Fibroblast of lung (primary cell): ENCODE measurements around the gene UMAD1. TPM values are rescaled to one million over a fixed set of nuclear protein-coding genes. Genes with fewer than 3 reads are reported as not detected.

ENCODE experiments used
- DNase-seq, 2 donors: peaks; one replicate each; pipeline versions ENCODE4 v3.0.0 to v3.0.0-alpha.2; 2010; ENCODE audit warnings: low read depth in 2 of 2
- H2AFZ ChIP-seq: 2 replicates; pipeline ENCODE4 v1.5.1; 2012; ENCODE audit warnings: low read length, control low read depth, inconsistent platforms
- H3K27ac ChIP-seq: 2 replicates; pipeline ENCODE4 v1.5.1; 2011; ENCODE audit warnings: low read length, control low read depth; ENCODE audit not compliant: insufficient read depth
- H3K27me3 ChIP-seq: 2 replicates; pipeline ENCODE4 v1.5.1; 2011; ENCODE audit warnings: mild to moderate bottlenecking, low read length; ENCODE audit not compliant: control insufficient read depth, insufficient read depth
- H3K36me3 ChIP-seq: 2 replicates; pipeline ENCODE4 v1.5.1; 2011; ENCODE audit warnings: low read length; ENCODE audit not compliant: control insufficient read depth, insufficient read depth
- H3K4me1 ChIP-seq: 2 replicates; pipeline ENCODE4 v1.5.1; 2011; ENCODE audit warnings: low read length; ENCODE audit not compliant: control insufficient read depth, insufficient read depth; ENCODE audit errors: extremely low read depth
- H3K4me2 ChIP-seq: 2 replicates; pipeline ENCODE4 v1.5.1; 2011; ENCODE audit warnings: low read length, control low read depth; ENCODE audit not compliant: insufficient read depth; ENCODE audit errors: extremely low read depth
- H3K4me3 ChIP-seq, 4 experiments: fragments of 200-600 bp in 1 of 4; sonication (generic) in 1 of 4; replicated peaks in 1 of 4; 2 replicates each; pipeline ENCODE4 v1.5.1; 2011 to 2016; ENCODE audit warnings: low read length in 4 of 4, low read depth in 3 of 4, mild to moderate bottlenecking in 3 of 4, control low read depth in 2 of 4, inconsistent platforms in 1 of 4, mixed read lengths in 1 of 4; ENCODE audit not compliant: insufficient read depth in 1 of 4; ENCODE audit errors: control extremely low read depth in 1 of 4
- H3K79me2 ChIP-seq: 2 replicates; pipeline ENCODE4 v1.5.1; 2012; ENCODE audit warnings: mild to moderate bottlenecking, low read length, inconsistent platforms; ENCODE audit not compliant: control insufficient read depth, insufficient read depth
- H3K9ac ChIP-seq: 2 replicates; pipeline ENCODE4 v1.5.1; 2011; ENCODE audit warnings: mild to moderate bottlenecking, low read length, control low read depth; ENCODE audit not compliant: insufficient read depth
- H3K9me3 ChIP-seq: 2 replicates; pipeline ENCODE4 v1.5.1; 2012; ENCODE audit warnings: low read depth, low read length; ENCODE audit not compliant: control insufficient read depth, insufficient read depth
- H4K20me1 ChIP-seq: 2 replicates; pipeline ENCODE4 v1.5.1; 2011; ENCODE audit warnings: low read length; ENCODE audit not compliant: control insufficient read depth, insufficient read depth; ENCODE audit errors: extremely low read depth
- EZH2 ChIP-seq: IDR thresholded peaks from 2 replicates; pipeline ENCODE4 v1.5.1; 2012; ENCODE audit warnings: low read length, control low read depth, mild to moderate bottlenecking; ENCODE audit errors: missing control alignments
- polyA plus RNA-seq, 2 donors: library from polyadenylated mRNA; depleted of rRNA in 1 of 2; stranded (reverse) in 1 of 2; unstranded in 1 of 2; fragments of >200 nt; gene quantifications; 2 replicates each; pipeline ENCODE4 v1.2.1, GENCODE V29; 2011 to 2012; ENCODE audit warnings: missing spikeins in 1 of 2
- total RNA-seq: library from RNA; depleted of rRNA; stranded (reverse); fragments of >200 nt; gene quantifications from 2 replicates; pipeline ENCODE4 v1.2.1, GENCODE V29; 2014
- TF ChIP-seq, protein P1 (sequence below), 2 donors: IDR thresholded peaks in 1 of 2; conservative IDR thresholded peaks in 1 of 2; 1 replicate in 1 of 2; 2 replicates in 1 of 2; pipeline ENCODE4 v1.5.1; 2011 to 2012; ENCODE audit warnings: low read length in 2 of 2, control low read depth in 1 of 2, inconsistent platforms in 1 of 2, low read depth in 1 of 2, mild to moderate bottlenecking in 1 of 2

UMAD1 gene
- total and polyA plus RNA-seq, 2 donors (not counting 1 experiment from before 2014, with no cell fraction given), result 12.4 to 19.8 TPM

DNA sequence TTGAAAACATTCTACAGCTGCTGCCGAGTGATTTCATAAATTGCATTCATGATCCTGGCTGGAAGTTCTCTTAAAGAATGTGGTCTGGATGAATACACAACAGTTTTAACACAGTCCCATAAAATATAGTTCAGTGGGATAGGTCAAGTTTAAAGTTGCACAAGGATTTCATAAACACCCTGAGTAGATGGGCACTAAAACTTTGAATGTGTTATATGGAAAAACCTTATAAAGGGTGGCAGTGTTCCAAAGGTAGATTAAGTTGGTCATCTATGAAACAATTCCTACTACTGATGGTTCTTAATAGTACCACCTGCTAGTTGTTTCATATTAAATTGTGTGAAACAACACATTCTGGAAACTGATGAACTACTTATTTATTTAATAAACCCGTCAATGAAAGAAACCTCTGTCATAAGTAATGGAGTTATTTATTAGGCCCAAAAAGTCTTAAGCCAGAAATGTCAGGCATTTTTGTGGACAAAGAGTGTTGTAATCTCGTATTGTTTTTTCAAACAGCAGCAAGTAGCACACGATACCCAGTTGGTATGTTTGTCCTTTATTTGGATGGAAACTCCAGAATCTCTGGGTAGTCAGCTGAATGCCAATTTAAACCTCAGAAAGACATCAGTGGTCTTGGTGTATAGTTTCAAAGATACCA, 92.2 kb downstream of the UMAD1 start:
- peak; percentile 63 to 83 for DNase-seq
- TF ChIP-seq, protein P1, sequence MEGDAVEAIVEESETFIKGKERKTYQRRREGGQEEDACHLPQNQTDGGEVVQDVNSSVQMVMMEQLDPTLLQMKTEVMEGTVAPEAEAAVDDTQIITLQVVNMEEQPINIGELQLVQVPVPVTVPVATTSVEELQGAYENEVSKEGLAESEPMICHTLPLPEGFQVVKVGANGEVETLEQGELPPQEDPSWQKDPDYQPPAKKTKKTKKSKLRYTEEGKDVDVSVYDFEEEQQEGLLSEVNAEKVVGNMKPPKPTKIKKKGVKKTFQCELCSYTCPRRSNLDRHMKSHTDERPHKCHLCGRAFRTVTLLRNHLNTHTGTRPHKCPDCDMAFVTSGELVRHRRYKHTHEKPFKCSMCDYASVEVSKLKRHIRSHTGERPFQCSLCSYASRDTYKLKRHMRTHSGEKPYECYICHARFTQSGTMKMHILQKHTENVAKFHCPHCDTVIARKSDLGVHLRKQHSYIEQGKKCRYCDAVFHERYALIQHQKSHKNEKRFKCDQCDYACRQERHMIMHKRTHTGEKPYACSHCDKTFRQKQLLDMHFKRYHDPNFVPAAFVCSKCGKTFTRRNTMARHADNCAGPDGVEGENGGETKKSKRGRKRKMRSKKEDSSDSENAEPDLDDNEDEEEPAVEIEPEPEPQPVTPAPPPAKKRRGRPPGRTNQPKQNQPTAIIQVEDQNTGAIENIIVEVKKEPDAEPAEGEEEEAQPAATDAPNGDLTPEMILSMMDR (conservative IDR thresholded peaks at IDR 0.05 in 1 of 2, IDR thresholded peaks at IDR 0.05 in 1 of 2; ENCODE audit: low read depth in 1 of 2, low read length in 2 of 2), result no peak
- no peak for TF ChIP-seq EZH2
- Histone ChIP-seq H4K20me1 (no peaks in the 10 kb centered on the region), H3K4me3 (no peak overlapping the region), H3K9me3 (no peaks in the 10 kb centered on the region), H2AFZ (no peak overlapping the region), H3K79me2 (no peaks in the 10 kb centered on the region), H3K27me3 (no peaks in the 10 kb centered on the region), H3K4me2 (no peak overlapping the region), H3K27ac (no peak overlapping the region), H3K9ac (no peak overlapping the region), H3K4me1 (no peaks in the 10 kb centered on the region), H3K36me3 (no peaks in the 10 kb centered on the region)

- TF ChIP-seq EZH2, result no peak
- Histone ChIP-seq H3K4me2 (no peak overlapping the region), H3K4me3 (no peak overlapping the region), H3K9ac (no peak overlapping the region), H3K27ac (no peak overlapping the region), H3K9me3 (no peaks in the 10 kb centered on the region), H3K36me3 (no peaks in the 10 kb centered on the region), H3K79me2 (no peaks in the 10 kb centered on the region), H2AFZ (no peak overlapping the region), H3K27me3 (no peaks in the 10 kb centered on the region), H4K20me1 (no peaks in the 10 kb centered on the region), H3K4me1 (no peaks in the 10 kb centered on the region)
- no peak for DNase-seq
Measured at GRCh38 chr7:7736671-7737070, 96.1 kb downstream of the UMAD1 start.

DNA sequence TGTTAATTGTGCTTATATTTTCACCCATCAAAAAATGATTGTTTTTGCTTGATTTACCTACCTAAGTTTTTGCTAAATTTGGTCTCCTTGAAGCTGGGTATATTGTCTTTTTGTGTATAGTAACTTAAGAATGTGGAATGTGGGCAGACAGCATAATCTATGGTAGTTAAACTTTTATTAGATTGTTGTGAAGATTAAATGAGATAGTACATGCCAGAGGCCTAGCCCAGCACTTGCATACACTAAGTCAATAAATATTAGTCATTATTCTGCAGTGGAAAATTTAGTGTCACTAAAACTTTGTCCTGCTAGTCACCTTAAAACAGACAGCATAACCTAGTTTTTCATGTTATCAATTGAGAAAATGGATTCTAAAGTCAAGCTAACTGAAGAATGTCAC, 97.1 kb downstream of the UMAD1 start:
- H3K4me2 ChIP-seq, result no peak overlapping the region

More for the DNA sequence above, 97.1 kb downstream of the UMAD1 start:
- Histone ChIP-seq H3K27ac (no peak overlapping the region), H4K20me1 (no peaks in the 10 kb centered on the region), H3K36me3 (no peaks in the 10 kb centered on the region), H3K9me3 (no peaks in the 10 kb centered on the region), H3K79me2 (no peaks in the 10 kb centered on the region), H3K4me3 (no peak overlapping the region), H3K27me3 (no peaks in the 10 kb centered on the region), H3K9ac (no peak overlapping the region), H3K4me1 (no peaks in the 10 kb centered on the region), H2AFZ (no peak overlapping the region)
- no peak for DNase-seq
- TF ChIP-seq, protein P1 (conservative IDR thresholded peaks at IDR 0.05 in 1 of 2, IDR thresholded peaks at IDR 0.05 in 1 of 2; ENCODE audit: low read depth in 1 of 2, low read length in 2 of 2), result no peak
- no peak for TF ChIP-seq EZH2
